Measurements from ENCODE around the gene ABHD2.

ABHD2 gene

DNA sequence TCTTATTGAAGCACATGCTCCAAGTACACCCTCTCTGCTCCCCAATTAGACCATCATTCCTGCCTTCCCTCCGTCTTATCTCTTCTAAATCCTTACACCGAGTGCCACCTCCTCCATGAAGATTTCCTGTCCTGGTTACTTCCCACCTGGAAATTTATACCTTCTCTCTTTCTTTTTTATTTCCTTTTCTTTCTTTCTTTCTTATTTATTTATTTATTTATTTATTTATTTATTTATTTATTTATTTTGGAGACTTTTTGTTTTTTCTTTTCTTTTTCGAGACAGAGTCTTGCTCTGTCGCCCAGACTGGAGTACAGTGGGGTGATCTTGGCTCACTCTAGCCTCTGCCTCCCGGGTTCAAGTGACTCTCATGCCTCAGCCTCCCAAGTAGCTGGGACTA lies 45.9 kb upstream of the ABHD2 start (continued):
- TF ChIP-seq, protein P1, sequence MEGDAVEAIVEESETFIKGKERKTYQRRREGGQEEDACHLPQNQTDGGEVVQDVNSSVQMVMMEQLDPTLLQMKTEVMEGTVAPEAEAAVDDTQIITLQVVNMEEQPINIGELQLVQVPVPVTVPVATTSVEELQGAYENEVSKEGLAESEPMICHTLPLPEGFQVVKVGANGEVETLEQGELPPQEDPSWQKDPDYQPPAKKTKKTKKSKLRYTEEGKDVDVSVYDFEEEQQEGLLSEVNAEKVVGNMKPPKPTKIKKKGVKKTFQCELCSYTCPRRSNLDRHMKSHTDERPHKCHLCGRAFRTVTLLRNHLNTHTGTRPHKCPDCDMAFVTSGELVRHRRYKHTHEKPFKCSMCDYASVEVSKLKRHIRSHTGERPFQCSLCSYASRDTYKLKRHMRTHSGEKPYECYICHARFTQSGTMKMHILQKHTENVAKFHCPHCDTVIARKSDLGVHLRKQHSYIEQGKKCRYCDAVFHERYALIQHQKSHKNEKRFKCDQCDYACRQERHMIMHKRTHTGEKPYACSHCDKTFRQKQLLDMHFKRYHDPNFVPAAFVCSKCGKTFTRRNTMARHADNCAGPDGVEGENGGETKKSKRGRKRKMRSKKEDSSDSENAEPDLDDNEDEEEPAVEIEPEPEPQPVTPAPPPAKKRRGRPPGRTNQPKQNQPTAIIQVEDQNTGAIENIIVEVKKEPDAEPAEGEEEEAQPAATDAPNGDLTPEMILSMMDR (tag by site-specific recombination; IDR thresholded peaks at IDR 0.05), result no peak
- no peak for TF ChIP-seq ZNF670 (tag by site-specific recombination; IDR thresholded peaks at IDR 0.05; ENCODE audit: low read depth)
- no peak for TF ChIP-seq ZNF707 (tag by site-specific recombination; IDR thresholded peaks at IDR 0.05)
- no peak for TF ChIP-seq BCL11A (tag by site-specific recombination; IDR thresholded peaks at IDR 0.05; ENCODE audit: low read depth)
- no peak for TF ChIP-seq IKZF3 (tag by site-specific recombination; IDR thresholded peaks at IDR 0.05)
- TF ChIP-seq, protein P2, sequence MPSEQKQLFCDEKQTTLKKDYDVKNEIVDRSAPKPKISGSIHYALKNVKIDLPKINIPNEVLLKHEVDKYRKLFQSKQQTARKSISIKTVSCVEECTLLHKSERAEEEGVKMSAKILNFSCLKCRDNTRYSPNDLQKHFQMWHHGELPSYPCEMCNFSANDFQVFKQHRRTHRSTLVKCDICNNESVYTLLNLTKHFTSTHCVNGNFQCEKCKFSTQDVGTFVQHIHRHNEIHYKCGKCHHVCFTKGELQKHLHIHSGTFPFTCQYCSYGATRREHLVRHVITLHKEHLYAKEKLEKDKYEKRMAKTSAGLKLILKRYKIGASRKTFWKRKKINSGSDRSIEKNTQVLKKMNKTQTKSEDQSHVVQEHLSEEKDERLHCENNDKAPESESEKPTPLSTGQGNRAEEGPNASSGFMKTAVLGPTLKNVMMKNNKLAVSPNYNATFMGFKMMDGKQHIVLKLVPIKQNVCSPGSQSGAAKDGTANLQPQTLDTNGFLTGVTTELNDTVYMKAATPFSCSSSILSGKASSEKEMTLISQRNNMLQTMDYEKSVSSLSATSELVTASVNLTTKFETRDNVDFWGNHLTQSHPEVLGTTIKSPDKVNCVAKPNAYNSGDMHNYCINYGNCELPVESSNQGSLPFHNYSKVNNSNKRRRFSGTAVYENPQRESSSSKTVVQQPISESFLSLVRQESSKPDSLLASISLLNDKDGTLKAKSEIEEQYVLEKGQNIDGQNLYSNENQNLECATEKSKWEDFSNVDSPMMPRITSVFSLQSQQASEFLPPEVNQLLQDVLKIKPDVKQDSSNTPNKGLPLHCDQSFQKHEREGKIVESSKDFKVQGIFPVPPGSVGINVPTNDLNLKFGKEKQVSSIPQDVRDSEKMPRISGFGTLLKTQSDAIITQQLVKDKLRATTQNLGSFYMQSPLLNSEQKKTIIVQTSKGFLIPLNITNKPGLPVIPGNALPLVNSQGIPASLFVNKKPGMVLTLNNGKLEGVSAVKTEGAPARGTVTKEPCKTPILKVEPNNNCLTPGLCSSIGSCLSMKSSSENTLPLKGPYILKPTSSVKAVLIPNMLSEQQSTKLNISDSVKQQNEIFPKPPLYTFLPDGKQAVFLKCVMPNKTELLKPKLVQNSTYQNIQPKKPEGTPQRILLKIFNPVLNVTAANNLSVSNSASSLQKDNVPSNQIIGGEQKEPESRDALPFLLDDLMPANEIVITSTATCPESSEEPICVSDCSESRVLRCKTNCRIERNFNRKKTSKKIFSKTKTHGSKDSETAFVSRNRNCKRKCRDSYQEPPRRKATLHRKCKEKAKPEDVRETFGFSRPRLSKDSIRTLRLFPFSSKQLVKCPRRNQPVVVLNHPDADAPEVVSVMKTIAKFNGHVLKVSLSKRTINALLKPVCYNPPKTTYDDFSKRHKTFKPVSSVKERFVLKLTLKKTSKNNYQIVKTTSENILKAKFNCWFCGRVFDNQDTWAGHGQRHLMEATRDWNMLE (tag by site-specific recombination; conservative IDR thresholded peaks at IDR 0.05; ENCODE audit: low read depth), result peak; percentile 98
- TF ChIP-seq ZSCAN23 (tag by site-specific recombination; IDR thresholded peaks at IDR 0.05), result no peak
- TF ChIP-seq ZBTB17 (tag by site-specific recombination; IDR thresholded peaks at IDR 0.05), result no peak
- TF ChIP-seq OVOL3 (tag by site-specific recombination; IDR thresholded peaks at IDR 0.05), result peak; percentile 23; the same call in 1 of the 2 replicates
- no peak for TF ChIP-seq PRDM1 (tag by site-specific recombination; IDR thresholded peaks at IDR 0.05)
- no peak for TF ChIP-seq ZBTB7A (tag by site-specific recombination; IDR thresholded peaks at IDR 0.05; ENCODE audit: low read depth)
- TF ChIP-seq, protein P3, sequence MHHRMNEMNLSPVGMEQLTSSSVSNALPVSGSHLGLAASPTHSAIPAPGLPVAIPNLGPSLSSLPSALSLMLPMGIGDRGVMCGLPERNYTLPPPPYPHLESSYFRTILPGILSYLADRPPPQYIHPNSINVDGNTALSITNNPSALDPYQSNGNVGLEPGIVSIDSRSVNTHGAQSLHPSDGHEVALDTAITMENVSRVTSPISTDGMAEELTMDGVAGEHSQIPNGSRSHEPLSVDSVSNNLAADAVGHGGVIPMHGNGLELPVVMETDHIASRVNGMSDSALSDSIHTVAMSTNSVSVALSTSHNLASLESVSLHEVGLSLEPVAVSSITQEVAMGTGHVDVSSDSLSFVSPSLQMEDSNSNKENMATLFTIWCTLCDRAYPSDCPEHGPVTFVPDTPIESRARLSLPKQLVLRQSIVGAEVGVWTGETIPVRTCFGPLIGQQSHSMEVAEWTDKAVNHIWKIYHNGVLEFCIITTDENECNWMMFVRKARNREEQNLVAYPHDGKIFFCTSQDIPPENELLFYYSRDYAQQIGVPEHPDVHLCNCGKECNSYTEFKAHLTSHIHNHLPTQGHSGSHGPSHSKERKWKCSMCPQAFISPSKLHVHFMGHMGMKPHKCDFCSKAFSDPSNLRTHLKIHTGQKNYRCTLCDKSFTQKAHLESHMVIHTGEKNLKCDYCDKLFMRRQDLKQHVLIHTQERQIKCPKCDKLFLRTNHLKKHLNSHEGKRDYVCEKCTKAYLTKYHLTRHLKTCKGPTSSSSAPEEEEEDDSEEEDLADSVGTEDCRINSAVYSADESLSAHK (tag by site-specific recombination; IDR thresholded peaks at IDR 0.05), result no peak
- TF ChIP-seq, protein P4, sequence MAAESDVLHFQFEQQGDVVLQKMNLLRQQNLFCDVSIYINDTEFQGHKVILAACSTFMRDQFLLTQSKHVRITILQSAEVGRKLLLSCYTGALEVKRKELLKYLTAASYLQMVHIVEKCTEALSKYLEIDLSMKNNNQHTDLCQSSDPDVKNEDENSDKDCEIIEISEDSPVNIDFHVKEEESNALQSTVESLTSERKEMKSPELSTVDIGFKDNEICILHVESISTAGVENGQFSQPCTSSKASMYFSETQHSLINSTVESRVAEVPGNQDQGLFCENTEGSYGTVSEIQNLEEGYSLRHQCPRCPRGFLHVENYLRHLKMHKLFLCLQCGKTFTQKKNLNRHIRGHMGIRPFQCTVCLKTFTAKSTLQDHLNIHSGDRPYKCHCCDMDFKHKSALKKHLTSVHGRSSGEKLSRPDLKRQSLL (tag by site-specific recombination; IDR thresholded peaks at IDR 0.05), result no peak
- TF ChIP-seq, protein P5, sequence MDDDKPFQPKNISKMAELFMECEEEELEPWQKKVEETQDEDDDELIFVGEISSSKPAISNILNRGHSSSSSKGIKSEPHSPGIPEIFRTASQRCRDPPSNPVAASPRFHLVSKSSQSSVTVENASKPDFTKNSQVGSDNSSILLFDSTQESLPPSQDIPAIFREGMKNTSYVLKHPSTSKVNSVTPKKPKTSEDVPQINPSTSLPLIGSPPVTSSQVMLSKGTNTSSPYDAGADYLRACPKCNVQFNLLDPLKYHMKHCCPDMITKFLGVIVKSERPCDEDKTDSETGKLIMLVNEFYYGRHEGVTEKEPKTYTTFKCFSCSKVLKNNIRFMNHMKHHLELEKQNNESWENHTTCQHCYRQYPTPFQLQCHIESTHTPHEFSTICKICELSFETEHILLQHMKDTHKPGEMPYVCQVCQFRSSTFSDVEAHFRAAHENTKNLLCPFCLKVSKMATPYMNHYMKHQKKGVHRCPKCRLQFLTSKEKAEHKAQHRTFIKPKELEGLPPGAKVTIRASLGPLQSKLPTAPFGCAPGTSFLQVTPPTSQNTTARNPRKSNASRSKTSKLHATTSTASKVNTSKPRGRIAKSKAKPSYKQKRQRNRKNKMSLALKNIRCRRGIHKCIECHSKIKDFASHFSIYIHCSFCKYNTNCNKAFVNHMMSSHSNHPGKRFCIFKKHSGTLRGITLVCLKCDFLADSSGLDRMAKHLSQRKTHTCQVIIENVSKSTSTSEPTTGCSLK (tag by site-specific recombination; IDR thresholded peaks at IDR 0.05), result no peak
- TF ChIP-seq GLI4 (tag by site-specific recombination; IDR thresholded peaks at IDR 0.05), result no peak
- no peak for TF ChIP-seq ZNF274 (IDR thresholded peaks at IDR 0.05; ENCODE audit: low read length)
- no peak for TF ChIP-seq ZNF274 (tag by site-specific recombination; IDR thresholded peaks at IDR 0.05; ENCODE audit: borderline replicate concordance)
- TF ChIP-seq, protein P6, sequence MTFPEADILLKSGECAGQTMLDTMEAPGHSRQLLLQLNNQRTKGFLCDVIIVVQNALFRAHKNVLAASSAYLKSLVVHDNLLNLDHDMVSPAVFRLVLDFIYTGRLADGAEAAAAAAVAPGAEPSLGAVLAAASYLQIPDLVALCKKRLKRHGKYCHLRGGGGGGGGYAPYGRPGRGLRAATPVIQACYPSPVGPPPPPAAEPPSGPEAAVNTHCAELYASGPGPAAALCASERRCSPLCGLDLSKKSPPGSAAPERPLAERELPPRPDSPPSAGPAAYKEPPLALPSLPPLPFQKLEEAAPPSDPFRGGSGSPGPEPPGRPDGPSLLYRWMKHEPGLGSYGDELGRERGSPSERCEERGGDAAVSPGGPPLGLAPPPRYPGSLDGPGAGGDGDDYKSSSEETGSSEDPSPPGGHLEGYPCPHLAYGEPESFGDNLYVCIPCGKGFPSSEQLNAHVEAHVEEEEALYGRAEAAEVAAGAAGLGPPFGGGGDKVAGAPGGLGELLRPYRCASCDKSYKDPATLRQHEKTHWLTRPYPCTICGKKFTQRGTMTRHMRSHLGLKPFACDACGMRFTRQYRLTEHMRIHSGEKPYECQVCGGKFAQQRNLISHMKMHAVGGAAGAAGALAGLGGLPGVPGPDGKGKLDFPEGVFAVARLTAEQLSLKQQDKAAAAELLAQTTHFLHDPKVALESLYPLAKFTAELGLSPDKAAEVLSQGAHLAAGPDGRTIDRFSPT (tag by site-specific recombination; IDR thresholded peaks at IDR 0.05), result no peak
- peak; percentile 86 for TF ChIP-seq ZXDB (tag by site-specific recombination; IDR thresholded peaks at IDR 0.05)
- no peak for TF ChIP-seq ZNF211 (tag by site-specific recombination; IDR thresholded peaks at IDR 0.05; ENCODE audit: low read depth)
- TF ChIP-seq, protein P7, sequence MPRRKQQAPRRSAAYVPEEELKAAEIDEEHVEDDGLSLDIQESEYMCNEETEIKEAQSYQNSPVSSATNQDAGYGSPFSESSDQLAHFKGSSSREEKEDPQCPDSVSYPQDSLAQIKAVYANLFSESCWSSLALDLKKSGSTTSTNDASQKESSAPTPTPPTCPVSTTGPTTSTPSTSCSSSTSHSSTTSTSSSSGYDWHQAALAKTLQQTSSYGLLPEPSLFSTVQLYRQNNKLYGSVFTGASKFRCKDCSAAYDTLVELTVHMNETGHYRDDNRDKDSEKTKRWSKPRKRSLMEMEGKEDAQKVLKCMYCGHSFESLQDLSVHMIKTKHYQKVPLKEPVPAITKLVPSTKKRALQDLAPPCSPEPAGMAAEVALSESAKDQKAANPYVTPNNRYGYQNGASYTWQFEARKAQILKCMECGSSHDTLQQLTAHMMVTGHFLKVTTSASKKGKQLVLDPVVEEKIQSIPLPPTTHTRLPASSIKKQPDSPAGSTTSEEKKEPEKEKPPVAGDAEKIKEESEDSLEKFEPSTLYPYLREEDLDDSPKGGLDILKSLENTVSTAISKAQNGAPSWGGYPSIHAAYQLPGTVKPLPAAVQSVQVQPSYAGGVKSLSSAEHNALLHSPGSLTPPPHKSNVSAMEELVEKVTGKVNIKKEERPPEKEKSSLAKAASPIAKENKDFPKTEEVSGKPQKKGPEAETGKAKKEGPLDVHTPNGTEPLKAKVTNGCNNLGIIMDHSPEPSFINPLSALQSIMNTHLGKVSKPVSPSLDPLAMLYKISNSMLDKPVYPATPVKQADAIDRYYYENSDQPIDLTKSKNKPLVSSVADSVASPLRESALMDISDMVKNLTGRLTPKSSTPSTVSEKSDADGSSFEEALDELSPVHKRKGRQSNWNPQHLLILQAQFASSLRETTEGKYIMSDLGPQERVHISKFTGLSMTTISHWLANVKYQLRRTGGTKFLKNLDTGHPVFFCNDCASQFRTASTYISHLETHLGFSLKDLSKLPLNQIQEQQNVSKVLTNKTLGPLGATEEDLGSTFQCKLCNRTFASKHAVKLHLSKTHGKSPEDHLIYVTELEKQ (tag by site-specific recombination; IDR thresholded peaks at IDR 0.05; ENCODE audit: borderline replicate concordance), result no peak

Data from HEK293 (cell line).